IMR-90 (cell line): ENCODE data around the gene ZBTB7B. TPM values are rescaled to one million over a fixed set of nuclear protein-coding genes. Genes with fewer than 3 reads are reported as not detected.

Source experiments
- ATAC-seq: fragments of 200-7000 bp; cut with Tn5 transposase; 2 replicates; pipeline ENCODE4 v1.9.1; 2020; ENCODE audit warnings: low read depth, mild to moderate bottlenecking, moderate library complexity
- BruUV-seq: library from RNA; stranded (reverse); fragments of 400-500 nt; replicated peaks from 2 replicates; lab custom pipeline; 2021; lab: Mats Ljungman, UMichigan
- CTCF ChIA-PET: fragments of 300-600 bp; formaldehyde crosslinking; extraction: SDS; loops from one replicate; lab custom pipeline; 2021; ENCODE audit warnings: antibody characterized with exemption; lab: Yijun Ruan, JAX
- POLR2A ChIA-PET: fragments of 300-600 bp; sonication (Branson Sonifier 250); formaldehyde crosslinking; loops from one replicate; lab custom pipeline; 2022; ENCODE audit warnings: antibody characterized with exemption; ENCODE audit not compliant: unreplicated experiment; lab: Charles Lee
- DNase-seq: peaks from one replicate; pipeline ENCODE4 v3.0.0; 2013
- H2AFZ ChIP-seq: replicated peaks from 2 replicates; pipeline ENCODE3; 2013; ENCODE audit warnings: low read length, mild to moderate bottlenecking; ENCODE audit not compliant: poor library complexity
- H2AK5ac ChIP-seq: 2 replicates; pipeline ENCODE4 v1.6.1; 2013; ENCODE audit warnings: low read depth, low read length, inconsistent platforms
- H2AK9ac ChIP-seq: replicated peaks from 2 replicates; pipeline ENCODE3; 2013; ENCODE audit warnings: mild to moderate bottlenecking, low read depth, low read length, moderate library complexity; ENCODE audit not compliant: poor library complexity
- H2BK120ac ChIP-seq: 2 replicates; pipeline ENCODE4 v1.6.1; 2013; ENCODE audit warnings: low read depth, low read length, inconsistent platforms
- H2BK15ac ChIP-seq: 3 replicates; pipeline ENCODE4 v1.6.1; 2013; ENCODE audit warnings: low read depth, low read length, inconsistent platforms
- H2BK20ac ChIP-seq: 2 replicates; pipeline ENCODE4 v1.6.1; 2013; ENCODE audit warnings: low read depth, mild to moderate bottlenecking, inconsistent platforms, low read length, moderate library complexity
- H2BK5ac ChIP-seq: 2 replicates; pipeline ENCODE4 v1.6.1; 2013; ENCODE audit warnings: mild to moderate bottlenecking, low read depth, low read length, inconsistent platforms; ENCODE audit not compliant: poor library complexity, severe bottlenecking
- H3K14ac ChIP-seq: replicated peaks from 2 replicates; pipeline ENCODE4 v1.6.1; 2013; ENCODE audit warnings: low read depth, low read length, inconsistent platforms
- H3K18ac ChIP-seq: 2 replicates; pipeline ENCODE4 v1.6.1; 2013; ENCODE audit warnings: low read depth, low read length, control low read depth
- H3K23ac ChIP-seq: 2 replicates; pipeline ENCODE4 v1.6.1; 2013; ENCODE audit warnings: low read depth, low read length, inconsistent platforms
- H3K27ac ChIP-seq: 2 replicates; pipeline ENCODE4 v1.5.1; 2013; ENCODE audit warnings: mild to moderate bottlenecking, control low read depth, low read length; ENCODE audit not compliant: insufficient read depth
- H3K27me3 ChIP-seq: 2 replicates; pipeline ENCODE4 v1.6.1; 2013; ENCODE audit warnings: low read length; ENCODE audit not compliant: control insufficient read depth, insufficient read depth
- H3K36me3 ChIP-seq: 2 replicates; pipeline ENCODE4 v1.6.1; 2013; ENCODE audit warnings: low read length, mixed read lengths; ENCODE audit not compliant: control insufficient read depth, insufficient read depth
- H3K4ac ChIP-seq: 2 replicates; pipeline ENCODE4 v1.6.1; 2013; ENCODE audit warnings: low read depth, low read length, inconsistent platforms
- H3K4me1 ChIP-seq: 2 replicates; pipeline ENCODE4 v1.6.1; 2013; ENCODE audit warnings: low read length, mixed read lengths; ENCODE audit not compliant: control insufficient read depth, insufficient read depth
- H3K4me2 ChIP-seq: 2 replicates; pipeline ENCODE4 v1.6.1; 2013; ENCODE audit warnings: low read depth, mild to moderate bottlenecking, control low read depth, low read length, moderate library complexity
- H3K4me3 ChIP-seq: 2 replicates; pipeline ENCODE4 v1.5.1; 2013; ENCODE audit warnings: low read depth, mild to moderate bottlenecking, control low read depth, low read length, moderate library complexity; ENCODE audit not compliant: insufficient read depth
- H3K56ac ChIP-seq: 2 replicates; pipeline ENCODE4 v1.6.1; 2013; ENCODE audit warnings: low read length, inconsistent platforms; ENCODE audit not compliant: insufficient read depth; ENCODE audit errors: extremely low read depth
- H3K79me1 ChIP-seq, 2 experiments: 2 replicates each; pipeline ENCODE4 v1.6.1; 2013; ENCODE audit warnings: low read length in 2 of 2, inconsistent platforms in 1 of 2, low read depth in 1 of 2
- H3K9ac ChIP-seq: 2 replicates; pipeline ENCODE4 v1.6.1; 2013; ENCODE audit warnings: low read depth, low read length, control low read depth
- H3K9me1 ChIP-seq: 2 replicates; pipeline ENCODE4 v1.6.1; 2013; ENCODE audit warnings: low read length, inconsistent platforms; ENCODE audit not compliant: insufficient read depth
- H3K9me3 ChIP-seq: 2 replicates; pipeline ENCODE4 v1.6.1; 2013; ENCODE audit warnings: low read length; ENCODE audit not compliant: control insufficient read depth, insufficient read depth
- H4K20me1 ChIP-seq: 2 replicates; pipeline ENCODE4 v1.6.1; 2013; ENCODE audit warnings: low read length, inconsistent platforms; ENCODE audit not compliant: insufficient read depth
- H4K5ac ChIP-seq: 2 replicates; pipeline ENCODE4 v1.6.1; 2013; ENCODE audit warnings: mild to moderate bottlenecking, low read depth, low read length, control low read depth
- H4K8ac ChIP-seq, 2 experiments: 2 replicates each; pipeline ENCODE4 v1.6.1; 2013; ENCODE audit warnings: low read depth in 2 of 2, low read length in 2 of 2, control low read depth in 1 of 2, inconsistent platforms in 1 of 2
- H4K91ac ChIP-seq: 2 replicates; pipeline ENCODE4 v1.6.1; 2013; ENCODE audit warnings: low read depth, low read length, inconsistent platforms; ENCODE audit not compliant: insufficient read depth
- CEBPB ChIP-seq: IDR thresholded peaks from 2 replicates; pipeline ENCODE4 v1.6.1; 2012; ENCODE audit warnings: low read depth, low read length, improper control_type of control experiment
- CHD1 ChIP-seq: IDR thresholded peaks from 2 replicates; pipeline ENCODE4 v1.6.1; 2012; ENCODE audit warnings: low read depth, low read length, improper control_type of control experiment
- FOS ChIP-seq: fragments of 150-350 bp; IDR thresholded peaks from 2 replicates; pipeline ENCODE4 v1.6.1; 2016; ENCODE audit warnings: low read depth, low read length
- MAFK ChIP-seq: IDR thresholded peaks from 2 replicates; pipeline ENCODE4 v1.6.1; 2012; ENCODE audit warnings: low read depth, low read length, improper control_type of control experiment
- RAD21 ChIP-seq: IDR thresholded peaks from 2 replicates; pipeline ENCODE4 v1.6.1; 2012; ENCODE audit warnings: low read length, improper control_type of control experiment
- RCOR1 ChIP-seq: IDR thresholded peaks from 2 replicates; pipeline ENCODE4 v1.6.1; 2012; ENCODE audit warnings: mild to moderate bottlenecking, low read length, improper control_type of control experiment; ENCODE audit not compliant: insufficient replicate concordance
- SMC3 ChIP-seq: fragments of 150-350 bp; IDR thresholded peaks from 2 replicates; pipeline ENCODE4 v1.6.1; 2016; ENCODE audit warnings: low read depth, mild to moderate bottlenecking, antibody characterized with exemption, low read length, moderate library complexity
- WGBS, 2 experiments: methylation state at CpG; one replicate each; pipeline versions ENCODE4 v1.1.5 to v1.1.7; 2013; ENCODE audit warnings: missing lambda C conversion rate in 2 of 2; ENCODE audit not compliant: insufficient read length in 1 of 2; ENCODE audit errors: extremely low coverage in 2 of 2; 5-methylcytosine and 5-hydroxymethylcytosine counted together
- dilution Hi-C: fragments of 300-500 bp; cut with HindIII; formaldehyde crosslinking; loops from one replicate; pipeline ENCODE4 v1.14.3; 2018; ENCODE audit warnings: low sequenced_read_pairs; ENCODE audit not compliant: unreplicated experiment
- in situ Hi-C: fragments of 300-500 bp; cut with MboI; formaldehyde crosslinking; loops from 3 replicates; pipeline ENCODE4 v1.14.3; 2019; ENCODE audit warnings: low sequenced_read_pairs, inconsistent platforms, mixed read lengths
- intact Hi-C: fragments of 100-400 bp; cut with micrococcal nuclease; formaldehyde crosslinking; loops from 2 replicates; pipeline ENCODE4 v1.10.0; 2022
- polyA plus RNA-seq, 3 experiments: library from polyadenylated mRNA; depleted of rRNA; stranded (reverse); fragments of >200 nt; gene quantifications; 2 replicates each; pipeline ENCODE4 v1.2.3, GENCODE V29; 2012; ENCODE audit warnings: low replicate concordance in 1 of 3
- total RNA-seq: library from RNA; depleted of rRNA; stranded (reverse); fragments of >200 nt; gene quantifications from 2 replicates; pipeline ENCODE4 v1.2.3, GENCODE V29; 2012

Gene ZBTB7B
- total and polyA plus RNA-seq, 2 of the 4 experiments (the other 2 are of a cell fraction): 7.7 to 17.4 TPM

- no peak overlapping the region for H2BK120ac ChIP-seq
- no peak overlapping the region for H2AFZ ChIP-seq
- WGBS, 2 experiments: no CpG with 5 or more reads among the region's 5 CpGs
- ChIA-PET POLR2A (no interaction called here), CTCF (no interaction called here)
- H3K36me3 ChIP-seq: no peaks in the 10 kb centered on the region
- H3K27ac ChIP-seq: no peak overlapping the region
- intact Hi-C loops: no loop called here
- H3K18ac ChIP-seq: no peak overlapping the region
- peaks cover 3% of the 10 kb centered on the region; the same call in 1 of the 2 replicates for H3K4me1 ChIP-seq
- TF ChIP-seq RCOR1: no peak
- TF ChIP-seq RAD21: no peak
- TF ChIP-seq FOS: no peak
- TF ChIP-seq SMC3: no peak
- TF ChIP-seq CEBPB: no peak
- no peak for TF ChIP-seq MAFK
- no peak for TF ChIP-seq CHD1
- no peak overlapping the region for H4K91ac ChIP-seq
- H3K9ac ChIP-seq: no peak overlapping the region
- no peak for ATAC-seq
- no peak overlapping the region for H4K5ac ChIP-seq
- dilution Hi-C loops: no loop called here
- H2BK5ac ChIP-seq: no peak overlapping the region
- H3K4me3 ChIP-seq: no peak overlapping the region
- H4K20me1 ChIP-seq: no peaks in the 10 kb centered on the region
- no peak overlapping the region for H2AK5ac ChIP-seq
- peaks cover 4% of the 10 kb centered on the region for H3K9me1 ChIP-seq
- no peak overlapping the region for H3K4me2 ChIP-seq
- H3K23ac ChIP-seq: no peak overlapping the region
- no peak overlapping the region for H3K4ac ChIP-seq
- no peak for DNase-seq
- H3K9me3 ChIP-seq: no peaks in the 10 kb centered on the region
- H2AK9ac ChIP-seq: no peak overlapping the region
- H3K27me3 ChIP-seq: peaks cover 2% of the 10 kb centered on the region; the same call in 1 of the 2 replicates
- in situ Hi-C loops: no loop called here
- H2BK15ac ChIP-seq: no peak overlapping the region
- no peaks in the 10 kb centered on the region for H3K79me1 ChIP-seq
- H4K8ac ChIP-seq: no peak overlapping the region
- H2BK20ac ChIP-seq: no peak overlapping the region
- no peak overlapping the region for H3K56ac ChIP-seq
- BruUV-seq: no TSS peak
- H3K14ac ChIP-seq: no peak overlapping the region
These were observed 21.0 kb downstream of the ZBTB7B start for GRCh38 chr1:155023627-155024026.
